Upper lobe of right lung (tissue), 1 donor: ENCODE results near the gene CCSER2. TPM values are rescaled to one million over a fixed set of nuclear protein-coding genes. Genes with fewer than 3 reads are reported as not detected.

Experiments used
- ATAC-seq: fragments of 200-7000 bp; cut with Tn5 transposase; one replicate; pipeline ENCODE4 v1.9.1; 2020; ENCODE audit warnings: mild to moderate bottlenecking, moderate library complexity
- DNase-seq: peaks from one replicate; pipeline ENCODE4 v3.0.0-alpha.2; 2020
- H3K27ac ChIP-seq: fragments of 200-600 bp; one replicate; pipeline ENCODE4 v1.8.0; 2022
- H3K27me3 ChIP-seq: fragments of 200-600 bp; one replicate; pipeline ENCODE4 v1.8.0; 2022; ENCODE audit warnings: mild to moderate bottlenecking
- H3K36me3 ChIP-seq: fragments of 200-600 bp; one replicate; pipeline ENCODE4 v1.8.0; 2022
- H3K4me1 ChIP-seq: fragments of 200-600 bp; one replicate; pipeline ENCODE4 v1.8.0; 2022
- H3K4me3 ChIP-seq: fragments of 200-600 bp; one replicate; pipeline ENCODE4 v1.8.0; 2022; ENCODE audit warnings: mild to moderate bottlenecking
- H3K9me3 ChIP-seq: fragments of 200-600 bp; one replicate; pipeline ENCODE4 v1.8.0; 2022
- intact Hi-C: fragments of 100-400 bp; cut with DNase I; formaldehyde crosslinking; loops from one replicate; pipeline ENCODE4 v1.11.0; 2022
- total RNA-seq: library from RNA; stranded (reverse); fragmentation: NEBNext Ultra II Directional; extraction: Animal tissue kit (Norgen Biotek cat#: 25700); gene quantifications from one replicate; pipeline ENCODE4 v1.2.1, GENCODE V29; 2021
- TF ChIP-seq, protein P1 (sequence below): fragments of 200-600 bp; IDR thresholded peaks from one replicate; pipeline ENCODE4 v1.8.0; 2022; ENCODE audit warnings: antibody characterized with exemption
- donor health status: DM: no; HTN: yes; CAD: no; lungs with severe emphysema.

The CCSER2 gene
- total RNA-seq, 1 donor from 2014 or later = 74.4 TPM

DNA sequence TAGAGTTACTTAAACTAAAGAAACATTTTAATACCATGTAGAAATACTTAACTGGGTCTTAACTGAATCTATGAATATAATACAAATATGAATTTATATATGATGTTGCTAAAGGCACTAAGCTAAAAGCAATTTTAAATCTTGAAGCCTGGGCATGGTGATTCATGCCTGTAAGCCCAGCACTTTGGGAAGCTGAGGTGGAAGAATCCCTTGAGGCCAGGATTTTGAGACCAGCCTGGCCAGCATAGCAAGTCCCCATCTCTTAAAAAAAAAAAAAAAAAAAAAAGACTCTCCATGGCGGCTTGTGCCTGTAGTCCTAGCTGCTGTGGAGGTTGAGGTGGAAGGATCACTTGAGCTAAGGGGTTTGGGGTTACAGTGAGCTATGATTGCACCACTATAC, 95.3 kb downstream of the CCSER2 start:
- TF ChIP-seq, protein P1, sequence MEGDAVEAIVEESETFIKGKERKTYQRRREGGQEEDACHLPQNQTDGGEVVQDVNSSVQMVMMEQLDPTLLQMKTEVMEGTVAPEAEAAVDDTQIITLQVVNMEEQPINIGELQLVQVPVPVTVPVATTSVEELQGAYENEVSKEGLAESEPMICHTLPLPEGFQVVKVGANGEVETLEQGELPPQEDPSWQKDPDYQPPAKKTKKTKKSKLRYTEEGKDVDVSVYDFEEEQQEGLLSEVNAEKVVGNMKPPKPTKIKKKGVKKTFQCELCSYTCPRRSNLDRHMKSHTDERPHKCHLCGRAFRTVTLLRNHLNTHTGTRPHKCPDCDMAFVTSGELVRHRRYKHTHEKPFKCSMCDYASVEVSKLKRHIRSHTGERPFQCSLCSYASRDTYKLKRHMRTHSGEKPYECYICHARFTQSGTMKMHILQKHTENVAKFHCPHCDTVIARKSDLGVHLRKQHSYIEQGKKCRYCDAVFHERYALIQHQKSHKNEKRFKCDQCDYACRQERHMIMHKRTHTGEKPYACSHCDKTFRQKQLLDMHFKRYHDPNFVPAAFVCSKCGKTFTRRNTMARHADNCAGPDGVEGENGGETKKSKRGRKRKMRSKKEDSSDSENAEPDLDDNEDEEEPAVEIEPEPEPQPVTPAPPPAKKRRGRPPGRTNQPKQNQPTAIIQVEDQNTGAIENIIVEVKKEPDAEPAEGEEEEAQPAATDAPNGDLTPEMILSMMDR = no peak
- ATAC-seq = peak; percentile 22
- Histone ChIP-seq H3K4me3 (no peak overlapping the region), H3K27me3 (no peaks in the 10 kb centered on the region), H3K36me3 (peaks cover 5% of the 10 kb centered on the region), H3K27ac (peak overlapping the region; percentile 77), H3K4me1 (peaks cover 19% of the 10 kb centered on the region), H3K9me3 (no peaks in the 10 kb centered on the region)
- intact Hi-C loops = no loop called here
- no peak for DNase-seq

- peak; percentile 79 for DNase-seq
- intact Hi-C loops = no loop called here
These were observed 96.4 kb downstream of the CCSER2 start for GRCh38 chr10:84424731-84425167.

GRCh38 chr10:84427903-84428650, 99.7 kb downstream of the CCSER2 start:
- no peak overlapping the region for H3K27ac ChIP-seq
- intact Hi-C loops = no loop called here
- peaks cover 19% of the 10 kb centered on the region for H3K4me1 ChIP-seq
- H3K4me3 ChIP-seq = no peak overlapping the region
- H3K27me3 ChIP-seq = no peaks in the 10 kb centered on the region
- ATAC-seq (no peak), DNase-seq (no peak)
- TF ChIP-seq, protein P1 = no peak
- peaks cover 5% of the 10 kb centered on the region for H3K36me3 ChIP-seq
- no peaks in the 10 kb centered on the region for H3K9me3 ChIP-seq

More at GRCh38 chr10:84424731-84425167, 96.4 kb downstream of the CCSER2 start:
- H3K36me3 ChIP-seq = peaks cover 5% of the 10 kb centered on the region
- ATAC-seq = peak; percentile 100
- H3K9me3 ChIP-seq = no peaks in the 10 kb centered on the region
- TF ChIP-seq, protein P1 = no peak
- peak overlapping the region; percentile 33 for H3K4me3 ChIP-seq
- H3K4me1 ChIP-seq = peaks cover 19% of the 10 kb centered on the region
- no peaks in the 10 kb centered on the region for H3K27me3 ChIP-seq
- peak overlapping the region; percentile 77 for H3K27ac ChIP-seq

DNA sequence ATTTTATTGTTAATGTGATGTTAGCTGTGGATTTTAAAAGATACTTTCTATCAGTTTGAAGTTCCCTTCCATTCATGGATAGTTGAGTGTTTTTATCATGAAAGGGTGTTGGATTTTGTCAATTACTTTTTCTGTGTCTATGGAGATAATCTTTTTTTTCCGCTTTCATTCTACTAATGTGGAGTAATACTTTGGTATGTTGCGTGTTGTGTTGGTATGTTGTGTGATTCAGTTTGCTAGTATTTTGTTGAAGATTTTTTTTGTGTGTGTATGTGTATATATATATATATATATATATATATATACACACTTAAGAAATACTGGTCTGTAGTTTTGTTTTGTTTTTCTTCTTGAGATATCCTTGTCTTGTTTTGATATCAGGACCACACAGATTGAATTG, 100.3 kb downstream of the CCSER2 start:
- TF ChIP-seq, protein P1 = no peak
- ATAC-seq = no peak

DNA sequence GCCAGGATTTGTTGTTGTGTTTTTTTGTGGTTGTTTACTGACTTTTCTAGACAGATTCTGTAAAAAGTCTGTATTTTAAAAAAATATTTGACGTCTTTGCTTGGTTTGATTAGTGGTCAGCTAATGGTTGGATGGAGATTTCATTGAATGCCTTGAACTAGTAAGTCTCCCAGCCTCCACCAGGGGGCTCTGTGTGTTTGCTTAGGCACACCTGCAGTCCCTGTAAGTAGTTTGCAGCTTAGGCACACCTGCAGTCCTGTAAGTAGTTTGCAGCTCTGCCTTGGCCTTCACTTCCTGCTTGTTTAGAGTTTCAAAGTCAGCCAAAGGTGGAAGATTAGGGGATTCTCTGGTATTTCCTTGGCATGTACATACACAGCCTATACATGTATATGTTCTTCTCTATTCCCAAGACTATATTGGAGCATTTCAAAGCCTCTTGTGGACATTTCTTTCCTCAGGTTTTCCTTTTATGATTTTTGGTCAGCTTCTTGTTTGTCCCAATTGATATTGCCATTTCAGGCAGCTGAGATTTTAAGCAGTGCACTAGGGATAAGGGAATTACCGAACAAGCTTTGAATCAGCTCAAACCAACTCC, 101.6 kb downstream of the CCSER2 start:
- H3K4me1 ChIP-seq = peaks cover 3% of the 10 kb centered on the region
- H3K4me3 ChIP-seq = no peak overlapping the region
- H3K27me3 ChIP-seq = no peaks in the 10 kb centered on the region
- no peaks in the 10 kb centered on the region for H3K9me3 ChIP-seq
- peak; percentile 87 for ATAC-seq
- no peak overlapping the region for H3K27ac ChIP-seq
- H3K36me3 ChIP-seq = peaks cover 5% of the 10 kb centered on the region
- intact Hi-C loops = no loop called here
- TF ChIP-seq, protein P1 = peak; percentile 75
- no peak for DNase-seq

More for the DNA sequence above, 100.3 kb downstream of the CCSER2 start:
- Histone ChIP-seq H3K36me3 (peaks cover 5% of the 10 kb centered on the region), H3K4me3 (no peak overlapping the region), H3K27ac (no peak overlapping the region), H3K4me1 (peaks cover 16% of the 10 kb centered on the region), H3K27me3 (no peaks in the 10 kb centered on the region), H3K9me3 (no peaks in the 10 kb centered on the region)
- no peak for DNase-seq
- intact Hi-C loops = no loop called here
